GM19328 (cell line): ENCODE data around the gene KNL1.
"Not testable (repeated sequence)": the region's sequence is repeated elsewhere in the genome, so short reads cannot be mapped to it uniquely, and the experiment has no call there.

Experiments
- ATAC-seq: cut with Tn5 transposase; IDR thresholded peaks from one replicate; pipeline ENCODE4 v1.9.1; 2021; ENCODE audit warnings: mild to moderate bottlenecking, moderate library complexity; ENCODE audit not compliant: unreplicated experiment

Gene KNL1

DNA sequence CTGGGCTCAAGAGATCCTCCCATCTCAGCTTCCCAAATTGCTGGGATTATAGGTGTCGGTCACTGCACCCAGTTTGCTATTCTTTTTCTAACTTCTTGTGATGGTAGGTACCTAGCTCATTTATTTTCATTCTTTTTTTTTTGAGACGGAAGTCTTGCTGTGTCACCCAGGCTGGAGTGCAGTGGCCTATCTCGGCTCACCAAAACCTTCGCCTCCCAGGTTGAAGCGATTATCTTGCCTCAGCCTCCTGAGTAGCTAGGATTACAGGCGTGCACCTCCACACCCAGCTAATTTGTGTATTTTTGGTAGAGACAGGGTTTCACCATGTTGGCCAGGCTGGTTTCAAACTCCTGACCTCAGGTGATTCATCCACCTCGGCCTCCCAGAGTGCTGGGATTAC lies 70.9 kb downstream of the KNL1 start:
- no peak for ATAC-seq

- ATAC-seq = not testable (repeated sequence)
Measured at GRCh38 chr15:40676290-40676689, 82.2 kb downstream of the KNL1 start.

GRCh38 chr15:40676906-40677305 lies 82.9 kb downstream of the KNL1 start:
- not testable (repeated sequence) for ATAC-seq

DNA sequence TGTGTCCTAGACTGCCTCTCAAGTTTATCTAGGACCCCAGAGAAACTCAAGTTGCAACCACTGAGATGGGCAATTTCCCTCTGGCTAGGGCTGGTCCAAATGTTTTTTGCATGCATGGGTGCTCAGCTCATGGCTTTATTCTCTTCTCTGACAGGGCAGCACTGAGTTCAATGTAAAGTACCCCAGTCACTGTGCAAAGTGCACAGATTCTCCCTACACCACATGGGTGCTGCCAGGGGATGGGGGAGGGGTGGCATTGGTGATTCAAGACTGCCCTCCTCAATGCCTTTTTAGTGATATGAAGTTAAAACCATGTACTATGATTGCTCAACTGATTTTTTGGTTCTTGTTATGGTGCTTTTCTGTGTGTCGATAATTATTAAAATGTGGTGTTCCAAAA lies 86.1 kb downstream of the KNL1 start:
- no peak for ATAC-seq

- ATAC-seq = not testable (repeated sequence)
Measured at GRCh38 chr15:40680959-40681358, 86.9 kb downstream of the KNL1 start.

DNA sequence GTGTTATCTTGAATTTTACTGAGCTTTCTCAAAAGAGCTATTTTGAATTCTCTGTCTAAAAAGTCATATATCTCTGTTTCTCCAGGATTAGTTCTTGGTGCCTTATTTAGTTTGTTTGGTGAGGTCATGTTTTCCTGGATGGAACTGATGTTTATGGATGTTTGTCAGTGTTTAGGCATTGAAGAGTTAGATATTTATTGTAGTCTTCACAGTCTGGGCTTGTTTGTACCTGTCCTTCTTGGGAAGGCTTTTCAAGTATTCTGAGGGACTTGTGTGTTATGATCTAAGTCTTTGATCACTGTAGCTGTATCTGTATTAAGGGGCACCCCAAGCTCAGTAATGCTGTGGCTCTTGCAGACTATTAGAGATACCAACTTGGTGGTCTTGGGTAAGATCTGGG lies 90.3 kb downstream of the KNL1 start:
- ATAC-seq = no peak

DNA sequence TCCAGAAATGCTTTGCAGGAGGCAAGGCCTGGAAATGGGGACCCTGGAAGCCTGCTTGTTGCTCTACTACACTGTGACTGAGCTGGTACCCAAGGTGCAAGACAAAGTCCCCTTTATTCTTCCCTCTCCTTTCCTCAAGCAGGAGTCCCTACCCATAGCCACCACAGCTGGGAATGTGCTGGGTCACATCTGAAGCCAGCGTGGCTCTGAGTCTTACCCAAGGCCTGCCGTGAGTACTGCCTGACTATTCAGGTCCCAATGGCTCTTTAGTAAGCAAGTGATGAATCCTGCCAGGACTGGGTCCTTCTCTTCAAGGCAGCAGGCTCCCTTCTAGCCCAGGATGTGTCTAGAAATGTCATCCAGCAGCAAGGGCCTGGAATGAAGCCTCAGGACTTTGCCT lies 91.3 kb downstream of the KNL1 start:
- no peak for ATAC-seq

GRCh38 chr15:40688932-40689799 lies 95.1 kb downstream of the KNL1 start:
- ATAC-seq = no peak

- no peak for ATAC-seq
Measured at GRCh38 chr15:40691737-40692136, 97.7 kb downstream of the KNL1 start.

- no peak for ATAC-seq
Measured at GRCh38 chr15:40693904-40694687, 100.0 kb downstream of the KNL1 start.

- peak; percentile 71 for ATAC-seq
Measured at GRCh38 chr15:40694688-40695468, 100.8 kb downstream of the KNL1 start, which contains the start of gene RAD51. TSS of gene RAD51 (plus strand) at chr15:40695174. CDS start at chr15:40698759, 3,585 bp downstream.

DNA sequence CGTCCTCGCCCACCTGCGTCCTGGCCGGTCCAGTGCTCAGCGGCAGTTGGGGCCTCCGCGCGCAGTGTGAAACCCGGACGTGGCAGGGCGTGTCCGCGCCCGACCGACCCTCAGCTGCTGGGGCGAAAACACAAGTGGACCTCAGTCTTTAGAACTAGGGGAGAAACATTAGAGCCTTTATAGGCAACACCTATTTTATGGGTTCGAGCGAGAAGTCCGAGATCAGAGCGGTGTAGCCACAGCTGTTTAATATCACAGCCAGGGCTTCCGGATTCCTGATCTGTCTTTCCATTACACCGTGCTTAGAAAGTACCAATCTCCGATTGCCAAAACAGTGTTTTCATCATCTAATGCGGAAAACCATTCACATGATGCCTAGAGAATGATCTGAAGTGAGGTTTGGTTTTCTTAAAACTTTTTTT lies 101.4 kb downstream of the KNL1 start:
- ATAC-seq = no peak

GRCh38 chr15:40696228-40696627 lies 102.2 kb downstream of the KNL1 start:
- ATAC-seq = no peak

GRCh38 chr15:40697916-40698315 lies 103.9 kb downstream of the KNL1 start:
- no peak for ATAC-seq

DNA sequence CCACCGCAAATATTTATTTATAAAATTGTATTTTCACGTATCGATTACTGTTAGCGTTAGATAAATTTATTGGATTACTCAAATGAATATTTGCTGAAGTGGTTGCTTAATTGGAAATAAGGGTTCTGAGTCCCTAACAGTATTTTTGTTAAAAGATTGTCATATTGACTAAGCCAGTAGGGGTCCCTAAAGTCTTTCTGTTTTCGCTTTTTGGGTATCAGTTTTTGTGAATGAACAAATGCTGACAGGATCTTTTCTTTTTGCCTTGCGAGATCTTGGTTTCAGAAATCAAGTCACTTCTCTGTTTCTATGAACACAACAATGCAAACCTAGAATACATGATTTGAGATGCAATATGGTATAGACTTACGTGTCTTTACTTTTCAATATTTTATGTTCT lies 108.0 kb downstream of the KNL1 start:
- ATAC-seq = no peak

GRCh38 chr15:40706121-40706520 lies 112.1 kb downstream of the KNL1 start:
- ATAC-seq = no peak
